Measurements from ENCODE around the gene SESTD1.

Gene SESTD1

DNA sequence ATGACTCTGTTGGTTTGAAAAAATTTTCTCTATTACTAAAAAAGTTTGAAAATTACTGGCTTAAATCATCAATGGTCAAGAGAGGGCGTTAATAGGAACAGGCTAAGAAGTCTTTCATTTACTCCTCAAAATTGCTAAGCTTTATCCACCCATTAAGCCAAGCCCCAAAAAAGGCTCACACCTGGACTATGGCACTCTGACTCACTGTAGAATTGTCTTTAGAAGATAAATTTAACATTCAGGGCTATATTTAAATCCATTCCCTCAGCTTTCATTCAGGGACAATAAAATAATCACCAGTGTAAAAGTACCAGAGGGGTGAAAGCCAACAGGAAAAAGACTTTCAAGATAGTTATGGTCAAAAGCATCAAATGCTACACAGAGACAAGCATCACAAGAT, 80.0 kb downstream of the SESTD1 start:
- no peak for DNase-seq (ENCODE audit: low read depth, low spot score)
- no peak overlapping the region for H3K4me3 ChIP-seq (ENCODE audit: low read depth, low read length)
- CTCF ChIA-PET, result interaction anchor here (1.4 kb wide), 1 partner anchor 10 kb away, joined by 3 read pairs; no protein-coding TSS in a partner anchor
- POLR2A ChIA-PET, result no interaction called here
- TF ChIP-seq, protein P1, sequence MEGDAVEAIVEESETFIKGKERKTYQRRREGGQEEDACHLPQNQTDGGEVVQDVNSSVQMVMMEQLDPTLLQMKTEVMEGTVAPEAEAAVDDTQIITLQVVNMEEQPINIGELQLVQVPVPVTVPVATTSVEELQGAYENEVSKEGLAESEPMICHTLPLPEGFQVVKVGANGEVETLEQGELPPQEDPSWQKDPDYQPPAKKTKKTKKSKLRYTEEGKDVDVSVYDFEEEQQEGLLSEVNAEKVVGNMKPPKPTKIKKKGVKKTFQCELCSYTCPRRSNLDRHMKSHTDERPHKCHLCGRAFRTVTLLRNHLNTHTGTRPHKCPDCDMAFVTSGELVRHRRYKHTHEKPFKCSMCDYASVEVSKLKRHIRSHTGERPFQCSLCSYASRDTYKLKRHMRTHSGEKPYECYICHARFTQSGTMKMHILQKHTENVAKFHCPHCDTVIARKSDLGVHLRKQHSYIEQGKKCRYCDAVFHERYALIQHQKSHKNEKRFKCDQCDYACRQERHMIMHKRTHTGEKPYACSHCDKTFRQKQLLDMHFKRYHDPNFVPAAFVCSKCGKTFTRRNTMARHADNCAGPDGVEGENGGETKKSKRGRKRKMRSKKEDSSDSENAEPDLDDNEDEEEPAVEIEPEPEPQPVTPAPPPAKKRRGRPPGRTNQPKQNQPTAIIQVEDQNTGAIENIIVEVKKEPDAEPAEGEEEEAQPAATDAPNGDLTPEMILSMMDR (IDR thresholded peaks at IDR 0.05; ENCODE audit: insufficient read depth, low read length, missing control alignments), result no peak

DNA sequence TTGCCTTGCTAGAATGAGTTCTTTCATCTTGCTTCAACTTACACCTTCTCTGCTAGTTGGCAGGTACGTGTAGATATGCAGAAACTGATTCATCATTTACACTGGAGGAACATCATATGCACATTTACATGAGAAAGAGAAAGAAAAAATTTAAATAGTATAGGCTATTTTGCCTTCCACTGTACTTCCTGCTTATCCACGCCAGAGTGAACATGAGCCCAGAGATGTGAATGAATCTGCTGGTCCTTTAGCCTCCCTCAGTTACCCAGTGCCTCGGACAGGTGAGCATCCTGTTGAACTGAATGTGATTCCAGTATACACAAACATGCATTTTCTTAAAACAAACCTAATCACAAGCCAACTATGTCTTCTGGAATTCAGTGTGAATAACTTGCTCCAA, 83.6 kb downstream of the SESTD1 start:
- no peak for DNase-seq (ENCODE audit: low read depth, low spot score)
- POLR2A ChIA-PET, result no interaction called here
- CTCF ChIA-PET, result no interaction called here
- TF ChIP-seq, protein P1 (IDR thresholded peaks at IDR 0.05; ENCODE audit: insufficient read depth, low read length, missing control alignments), result no peak
- H3K4me3 ChIP-seq (ENCODE audit: low read depth, low read length), result no peak overlapping the region

DNA sequence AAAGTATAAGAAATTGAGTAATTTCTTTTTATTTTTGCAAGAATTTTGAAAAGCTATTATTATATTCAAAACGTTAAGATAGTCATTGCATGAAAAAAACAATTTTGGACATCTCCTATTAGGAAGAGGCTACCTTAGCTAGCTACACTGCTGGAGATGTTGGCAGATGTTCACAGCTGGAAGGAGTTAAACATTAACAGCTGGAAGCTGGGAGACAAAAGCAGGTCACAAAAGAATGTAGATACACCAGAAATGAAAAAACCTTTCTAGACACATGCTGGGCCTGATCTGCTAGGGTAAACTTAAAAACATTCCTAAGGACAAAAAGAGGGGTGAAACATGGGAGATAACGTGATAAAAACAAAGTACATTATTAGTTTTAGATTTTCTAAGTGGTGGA, 84.4 kb downstream of the SESTD1 start:
- ChIA-PET POLR2A (no interaction called here), CTCF (no interaction called here)
- H3K4me3 ChIP-seq (ENCODE audit: low read depth, low read length), result no peak overlapping the region
- DNase-seq (ENCODE audit: low read depth, low spot score), result no peak
- TF ChIP-seq, protein P1 (IDR thresholded peaks at IDR 0.05; ENCODE audit: insufficient read depth, low read length, missing control alignments), result no peak

DNA sequence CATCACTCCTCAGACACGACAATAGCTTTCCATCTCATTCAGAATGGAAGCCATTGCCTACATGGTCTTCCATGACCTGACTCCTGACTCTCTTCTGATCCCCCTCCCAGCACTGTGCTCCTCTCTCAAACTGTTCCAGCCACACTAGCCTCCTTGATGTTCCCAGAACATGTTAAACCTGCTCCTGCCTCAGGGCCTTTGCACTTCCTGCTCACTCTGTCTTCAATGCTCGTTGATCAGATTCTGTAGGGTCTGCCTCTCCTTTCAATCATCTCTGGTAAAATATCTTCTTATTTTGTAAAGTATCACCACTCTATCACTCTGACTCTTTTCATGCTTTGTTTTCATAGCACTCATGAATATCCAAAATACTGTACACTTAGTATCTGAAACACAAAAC, 84.9 kb downstream of the SESTD1 start:
- TF ChIP-seq, protein P1 (IDR thresholded peaks at IDR 0.05; ENCODE audit: insufficient read depth, low read length, missing control alignments), result no peak
- DNase-seq (ENCODE audit: low read depth, low spot score), result no peak
- CTCF ChIA-PET, result no interaction called here
- POLR2A ChIA-PET, result no interaction called here
- H3K4me3 ChIP-seq (ENCODE audit: low read depth, low read length), result no peak overlapping the region

DNA sequence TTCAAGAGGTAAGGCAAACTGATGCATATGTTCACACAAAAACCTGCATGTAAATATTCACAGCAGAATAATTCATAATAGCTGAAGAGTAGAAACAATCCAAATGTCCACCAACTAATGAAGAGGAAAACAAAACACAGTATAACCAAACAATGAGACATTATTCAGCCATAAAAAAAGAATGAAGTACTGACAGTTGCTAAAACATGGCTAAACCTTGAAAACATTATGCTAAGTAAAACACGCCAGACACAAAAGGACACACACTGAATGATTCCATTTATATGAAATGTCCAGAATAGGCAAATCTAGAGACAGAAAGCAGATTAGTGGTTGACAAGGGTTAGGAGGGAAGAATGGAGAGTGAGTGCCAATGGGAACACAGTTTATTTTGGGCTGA, 86.9 kb downstream of the SESTD1 start:
- no peak for DNase-seq (ENCODE audit: low read depth, low spot score)
- ChIA-PET POLR2A (no interaction called here), CTCF (no interaction called here)
- no peak overlapping the region for H3K4me3 ChIP-seq (ENCODE audit: low read depth, low read length)
- TF ChIP-seq, protein P1 (IDR thresholded peaks at IDR 0.05; ENCODE audit: insufficient read depth, low read length, missing control alignments), result no peak

DNA sequence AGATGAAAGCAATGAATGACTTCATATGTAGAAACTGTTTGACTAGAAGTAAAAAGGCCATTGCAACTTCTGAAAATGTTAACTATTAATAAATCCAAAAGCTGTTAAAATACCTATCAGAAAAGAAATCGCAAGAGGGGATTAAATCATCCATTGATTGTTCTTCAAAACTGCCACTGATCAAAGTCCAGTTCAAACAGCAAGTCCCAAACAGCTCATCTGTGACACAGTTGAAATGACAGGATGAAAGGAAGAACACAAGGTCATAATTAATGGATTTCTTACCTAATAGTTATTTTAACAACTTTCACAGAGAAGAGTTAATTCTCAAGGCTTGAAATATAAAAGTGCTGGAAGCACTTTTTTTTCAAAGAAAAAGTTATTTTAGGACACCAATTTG, 90.4 kb downstream of the SESTD1 start:
- H3K4me3 ChIP-seq (ENCODE audit: low read depth, low read length), result no peak overlapping the region
- ChIA-PET CTCF (interaction anchor here (1.4 kb wide), 1 partner anchor 11 kb away, joined by 3 read pairs; no protein-coding TSS in a partner anchor), POLR2A (no interaction called here)
- DNase-seq (ENCODE audit: low read depth, low spot score), result no peak
- TF ChIP-seq, protein P1 (IDR thresholded peaks at IDR 0.05; ENCODE audit: insufficient read depth, low read length, missing control alignments), result no peak
